K562 (cell line): ENCODE results near the gene MFN1. TPM values are rescaled to one million over a fixed set of nuclear protein-coding genes. Genes with fewer than 3 reads are reported as not detected.
A peak's percentile ranks its signal among the peaks of the same experiment; 100 is the strongest.

ENCODE experiments used
- ATF4 ChIP-seq: fragments of 450-650 bp; formaldehyde crosslinking; IDR thresholded peaks from 2 replicates; pipeline ENCODE4 v1.4.0; 2022; ENCODE audit warnings: mild to moderate bottlenecking, moderate library complexity
- CHD7 ChIP-seq: fragments of 200-600 bp; sonication (generic); IDR thresholded peaks from one replicate; pipeline ENCODE4 v1.6.1; 2012; ENCODE audit warnings: mild to moderate bottlenecking, low read depth, low read length, inconsistent platforms
- CREB3 ChIP-seq: fragments of 450-650 bp; conservative IDR thresholded peaks from 2 replicates; pipeline ENCODE4 v1.6.1; 2016; ENCODE audit warnings: missing genetic modification characterization, low read depth, mild to moderate bottlenecking, missing compliant biosample characterization, moderate library complexity
- CTCFL ChIP-seq: IDR thresholded peaks from 2 replicates; pipeline ENCODE4 v1.6.1; 2011; ENCODE audit warnings: borderline replicate concordance, low read depth, mild to moderate bottlenecking, moderate library complexity, low read length; ENCODE audit not compliant: insufficient read depth, poor library complexity, severe bottlenecking
- DNMT1 ChIP-seq: fragments of 450-650 bp; IDR thresholded peaks from 2 replicates; pipeline ENCODE4 v1.6.1; 2016; ENCODE audit warnings: antibody characterized with exemption, mild to moderate bottlenecking
- HLTF ChIP-seq: fragments of 450-650 bp; IDR thresholded peaks from 2 replicates; pipeline ENCODE4 v1.6.1; 2016
- TAL1 ChIP-seq: fragments of 450-650 bp; IDR thresholded peaks from 2 replicates; pipeline ENCODE4 v1.6.1; 2016; ENCODE audit warnings: mild to moderate bottlenecking
- THAP7 ChIP-seq: fragments of 250-450 bp; sonication (Bioruptor Pico); IDR thresholded peaks from 2 replicates; pipeline ENCODE4 v1.5.0; 2021
- ZNF75A ChIP-seq: fragments of 450-650 bp; formaldehyde crosslinking; IDR thresholded peaks from 2 replicates; pipeline ENCODE4 v1.4.0; 2020; ENCODE audit warnings: mild to moderate bottlenecking
- ZNF76 ChIP-seq: fragments of 250-450 bp; sonication (Bioruptor Pico); IDR thresholded peaks from 2 replicates; pipeline ENCODE4 v1.4.0; 2020; ENCODE audit warnings: mild to moderate bottlenecking, moderate library complexity, borderline replicate concordance
- polyA plus RNA-seq, 8 experiments: library from polyadenylated mRNA; depleted of rRNA in 4 of 8; stranded (reverse) in 5 of 8; unstranded in 3 of 8; fragments of >200 nt; fragmentation: Nextera tagmentation in 2 of 8; fragmentation: Illumina TruSeq in 1 of 8; extraction: Ambion mirVana in 2 of 8; extraction: Trizol in 1 of 8; gene quantifications; 2 replicates each; pipeline versions ENCODE4 v1.2.1 to v1.2.3, GENCODE V29; 2011 to 2014; ENCODE audit warnings: inconsistent platforms in 1 of 8, missing spikeins in 1 of 8
- total RNA-seq, 7 experiments: library from RNA; depleted of rRNA in 6 of 7; stranded (reverse); fragments of >200 nt in 6 of 7; fragmentation: Illumina TruSeq in 2 of 7; extraction: Trizol in 2 of 7; gene quantifications; 2 replicates each; pipeline versions ENCODE4 v1.2.1 to v1.2.3, GENCODE V29; 2011 to 2021; ENCODE audit warnings: low replicate concordance in 1 of 7

MFN1 gene
- total and polyA plus RNA-seq, 9 of the 15 experiments (the other 6 are each of a cell fraction or from before 2014, with no cell fraction given), result 10.5 to 42.7 (median 22.6) TPM

GRCh38 chr3:179347345-179348194 lies at the start of gene MFN1 (continued):
- no peak for TF ChIP-seq CTCFL
- no peak for TF ChIP-seq TAL1
- TF ChIP-seq CREB3 (tag), result no peak
- TF ChIP-seq ATF4 (CRISPR knock-in tag), result no peak; the same call in 1 of the 2 replicates
- no peak for TF ChIP-seq HLTF
- TF ChIP-seq THAP7 (CRISPR knock-in tag), result no peak
- no peak for TF ChIP-seq CHD7
- TF ChIP-seq ZNF76 (CRISPR knock-in tag), result no peak
- TF ChIP-seq DNMT1, result no peak
- peak; percentile 99 for TF ChIP-seq ZNF75A (CRISPR knock-in tag)
